Ammon's horn (tissue), 1 donor: ENCODE results near the gene TTLL8.
"Not testable (repeated sequence)": the region's sequence is repeated elsewhere in the genome, so short reads cannot be mapped to it uniquely, and the experiment has no call there.

Experiments used
- DNase-seq: peaks from one replicate; pipeline ENCODE4 v3.0.0-alpha.2; 2016; ENCODE audit warnings: low spot score

The TTLL8 gene

GRCh38 chr22:49986325-49986724, 71.8 kb downstream of the TTLL8 start:
- no peak for DNase-seq

GRCh38 chr22:49983148-49984042, 74.7 kb downstream of the TTLL8 start:
- peak; percentile 1 for DNase-seq

- not testable (repeated sequence) for DNase-seq
Observed at GRCh38 chr22:49981799-49982198, 76.3 kb downstream of the TTLL8 start.

GRCh38 chr22:49979587-49980264, 78.4 kb downstream of the TTLL8 start:
- DNase-seq = peak; percentile 32

- DNase-seq = no peak
Observed at GRCh38 chr22:49977578-49977977, 80.5 kb downstream of the TTLL8 start.

- DNase-seq = peak; percentile 1
Observed at GRCh38 chr22:49976439-49977175, 81.5 kb downstream of the TTLL8 start.

- no peak for DNase-seq
Observed at GRCh38 chr22:49975543-49976389, 82.3 kb downstream of the TTLL8 start.

GRCh38 chr22:49973018-49973961, 84.8 kb downstream of the TTLL8 start:
- no peak for DNase-seq

- peak; percentile 1 for DNase-seq
Observed at GRCh38 chr22:49972163-49973017, 85.7 kb downstream of the TTLL8 start.

- DNase-seq = peak; percentile 59
Observed at GRCh38 chr22:49971232-49972162, 86.6 kb downstream of the TTLL8 start.

- DNase-seq = peak; percentile 96
Observed at GRCh38 chr22:49970528-49971231, 87.4 kb downstream of the TTLL8 start.

- DNase-seq = peak; percentile 2
Observed at GRCh38 chr22:49969751-49970527, 88.2 kb downstream of the TTLL8 start.

- peak; percentile 3 for DNase-seq
Observed at GRCh38 chr22:49968831-49969661, 89.1 kb downstream of the TTLL8 start.
